ENCODE results near the gene ZBTB25. TPM values are rescaled to one million over a fixed set of nuclear protein-coding genes. Genes with fewer than 3 reads are reported as not detected.

The ZBTB25 gene
- total RNA-seq, 2 experiments from 2014 or later, result 24.0 to 26.0 TPM

- DNase-seq, result peak; percentile 44
- H3K36me3 Mint-ChIP-seq, result peaks cover 62% of the 10 kb centered on the region
- no peaks in the 10 kb centered on the region for H3K27me3 Mint-ChIP-seq
- H3K4me1 Mint-ChIP-seq, result peaks cover 43% of the 10 kb centered on the region
- H3K9me3 Mint-ChIP-seq, result no peaks in the 10 kb centered on the region
- H3K4me3 Mint-ChIP-seq, result peak overlapping the region; percentile 40
- peak overlapping the region; percentile 85 for H3K27ac Mint-ChIP-seq
Observed at GRCh38 chr14:64444984-64445845, 58.4 kb downstream of the ZBTB25 start.

- no peaks in the 10 kb centered on the region for H3K9me3 Mint-ChIP-seq
- H3K27ac Mint-ChIP-seq, result peak overlapping the region; percentile 85
- H3K27me3 Mint-ChIP-seq, result no peaks in the 10 kb centered on the region
- H3K4me1 Mint-ChIP-seq, result peaks cover 36% of the 10 kb centered on the region
- peaks cover 59% of the 10 kb centered on the region for H3K36me3 Mint-ChIP-seq
- no peak overlapping the region for H3K4me3 Mint-ChIP-seq
- DNase-seq, result no peak
Observed at GRCh38 chr14:64444140-64444539, 59.5 kb downstream of the ZBTB25 start.

- no peak for DNase-seq
- H3K4me1 Mint-ChIP-seq, result peaks cover 39% of the 10 kb centered on the region
- H3K4me3 Mint-ChIP-seq, result no peak overlapping the region
- peaks cover 62% of the 10 kb centered on the region for H3K36me3 Mint-ChIP-seq
- H3K27me3 Mint-ChIP-seq, result no peaks in the 10 kb centered on the region
- no peaks in the 10 kb centered on the region for H3K9me3 Mint-ChIP-seq
- H3K27ac Mint-ChIP-seq, result no peak overlapping the region
Observed at GRCh38 chr14:64442300-64442988, 61.2 kb downstream of the ZBTB25 start.

GRCh38 chr14:64440494-64440893, 63.1 kb downstream of the ZBTB25 start:
- H3K4me1 Mint-ChIP-seq, result peaks cover 34% of the 10 kb centered on the region
- no peak overlapping the region for H3K27ac Mint-ChIP-seq
- H3K36me3 Mint-ChIP-seq, result peaks cover 61% of the 10 kb centered on the region
- no peak overlapping the region for H3K4me3 Mint-ChIP-seq
- H3K27me3 Mint-ChIP-seq, result no peaks in the 10 kb centered on the region
- no peak for DNase-seq
- H3K9me3 Mint-ChIP-seq, result no peaks in the 10 kb centered on the region

- Mint-ChIP-seq H3K36me3 (peaks cover 59% of the 10 kb centered on the region), H3K4me3 (no peak overlapping the region), H3K4me1 (peaks cover 20% of the 10 kb centered on the region), H3K27ac (no peak overlapping the region), H3K27me3 (no peaks in the 10 kb centered on the region), H3K9me3 (no peaks in the 10 kb centered on the region)
- DNase-seq, result no peak
Observed at GRCh38 chr14:64439141-64439540, 64.5 kb downstream of the ZBTB25 start.

- Mint-ChIP-seq H3K27ac (peak overlapping the region; percentile 35), H3K9me3 (no peaks in the 10 kb centered on the region), H3K4me3 (no peak overlapping the region), H3K4me1 (peaks cover 15% of the 10 kb centered on the region), H3K36me3 (peaks cover 56% of the 10 kb centered on the region), H3K27me3 (no peaks in the 10 kb centered on the region)
- no peak for DNase-seq
Observed at GRCh38 chr14:64438181-64438841, 65.3 kb downstream of the ZBTB25 start.

- peaks cover 15% of the 10 kb centered on the region for H3K4me1 Mint-ChIP-seq
- no peaks in the 10 kb centered on the region for H3K9me3 Mint-ChIP-seq
- no peaks in the 10 kb centered on the region for H3K27me3 Mint-ChIP-seq
- DNase-seq, result no peak
- no peak overlapping the region for H3K4me3 Mint-ChIP-seq
- H3K36me3 Mint-ChIP-seq, result peaks cover 48% of the 10 kb centered on the region
- H3K27ac Mint-ChIP-seq, result no peak overlapping the region
Observed at GRCh38 chr14:64434528-64434927, 69.1 kb downstream of the ZBTB25 start.

GRCh38 chr14:64423987-64424386, 79.7 kb downstream of the ZBTB25 start:
- H3K27me3 Mint-ChIP-seq, result no peaks in the 10 kb centered on the region
- no peaks in the 10 kb centered on the region for H3K9me3 Mint-ChIP-seq
- H3K27ac Mint-ChIP-seq, result no peak overlapping the region
- H3K4me3 Mint-ChIP-seq, result no peak overlapping the region
- peaks cover 42% of the 10 kb centered on the region for H3K36me3 Mint-ChIP-seq
- DNase-seq, result no peak
- peaks cover 4% of the 10 kb centered on the region for H3K4me1 Mint-ChIP-seq

- no peak overlapping the region for H3K27ac Mint-ChIP-seq
- H3K9me3 Mint-ChIP-seq, result no peaks in the 10 kb centered on the region
- no peak overlapping the region for H3K4me3 Mint-ChIP-seq
- no peak for DNase-seq
- peaks cover 44% of the 10 kb centered on the region for H3K36me3 Mint-ChIP-seq
- H3K27me3 Mint-ChIP-seq, result no peaks in the 10 kb centered on the region
- H3K4me1 Mint-ChIP-seq, result peaks cover 4% of the 10 kb centered on the region
Observed at GRCh38 chr14:64422756-64423155, 80.9 kb downstream of the ZBTB25 start.

- H3K36me3 Mint-ChIP-seq, result peaks cover 42% of the 10 kb centered on the region
- H3K4me1 Mint-ChIP-seq, result peaks cover 4% of the 10 kb centered on the region
- H3K9me3 Mint-ChIP-seq, result no peaks in the 10 kb centered on the region
Observed at GRCh38 chr14:64422005-64422404, 81.6 kb downstream of the ZBTB25 start.

GRCh38 chr14:64421166-64421565, 82.5 kb downstream of the ZBTB25 start:
- Mint-ChIP-seq H3K27ac (no peak overlapping the region), H3K4me3 (no peak overlapping the region)

More at GRCh38 chr14:64422005-64422404, 81.6 kb downstream of the ZBTB25 start:
- Mint-ChIP-seq H3K4me3 (no peak overlapping the region), H3K27ac (no peak overlapping the region), H3K27me3 (no peaks in the 10 kb centered on the region)
- DNase-seq, result no peak

GRCh38 chr14:64419003-64419402, 84.6 kb downstream of the ZBTB25 start:
- H3K9me3 Mint-ChIP-seq, result no peaks in the 10 kb centered on the region
- H3K4me1 Mint-ChIP-seq, result peaks cover 20% of the 10 kb centered on the region
- no peak for DNase-seq
- H3K27me3 Mint-ChIP-seq, result no peaks in the 10 kb centered on the region
- no peak overlapping the region for H3K27ac Mint-ChIP-seq
- peaks cover 55% of the 10 kb centered on the region for H3K36me3 Mint-ChIP-seq
- H3K4me3 Mint-ChIP-seq, result no peak overlapping the region

More at GRCh38 chr14:64421166-64421565, 82.5 kb downstream of the ZBTB25 start:
- Mint-ChIP-seq H3K36me3 (peaks cover 50% of the 10 kb centered on the region), H3K4me1 (peaks cover 11% of the 10 kb centered on the region), H3K9me3 (no peaks in the 10 kb centered on the region), H3K27me3 (no peaks in the 10 kb centered on the region)
- DNase-seq, result no peak

- DNase-seq, result no peak
- Mint-ChIP-seq H3K4me3 (no peak overlapping the region), H3K27me3 (no peaks in the 10 kb centered on the region), H3K27ac (no peak overlapping the region), H3K36me3 (peaks cover 52% of the 10 kb centered on the region), H3K4me1 (peaks cover 22% of the 10 kb centered on the region), H3K9me3 (no peaks in the 10 kb centered on the region)
Observed at GRCh38 chr14:64417771-64418125, 85.9 kb downstream of the ZBTB25 start.

- Mint-ChIP-seq H3K9me3 (no peaks in the 10 kb centered on the region), H3K4me3 (no peak overlapping the region), H3K27me3 (no peaks in the 10 kb centered on the region), H3K27ac (no peak overlapping the region), H3K4me1 (peaks cover 19% of the 10 kb centered on the region), H3K36me3 (peaks cover 48% of the 10 kb centered on the region)
- DNase-seq, result no peak
Observed at GRCh38 chr14:64417055-64417770, 86.4 kb downstream of the ZBTB25 start.
